H9 (cell line): ENCODE data around the gene PDCD7. TPM values are rescaled to one million over a fixed set of nuclear protein-coding genes. Genes with fewer than 3 reads are reported as not detected.

Experiments used
- DNase-seq: peaks from one replicate; pipeline ENCODE4 v3.0.0-alpha.2; 2017
- H2AFZ ChIP-seq: one replicate; pipeline ENCODE4 v1.6.1; 2013; ENCODE audit warnings: mild to moderate bottlenecking, low read length, control low read depth, moderate library complexity
- H2AK5ac ChIP-seq: 2 replicates; pipeline ENCODE4 v1.6.1; 2013; ENCODE audit warnings: low read length, control low read depth, mixed read lengths; ENCODE audit not compliant: insufficient read length
- H2BK120ac ChIP-seq: one replicate; pipeline ENCODE4 v1.6.1; 2013; ENCODE audit warnings: low read depth, mild to moderate bottlenecking, low read length, control low read depth, inconsistent platforms; ENCODE audit not compliant: poor library complexity, severe bottlenecking
- H2BK12ac ChIP-seq: 2 replicates; pipeline ENCODE4 v1.6.1; 2013; ENCODE audit warnings: low read length, control low read depth, mixed read lengths, low read depth; ENCODE audit not compliant: insufficient read length
- H2BK15ac ChIP-seq: 2 replicates; pipeline ENCODE4 v1.6.1; 2013; ENCODE audit warnings: low read depth, low read length, control low read depth
- H2BK20ac ChIP-seq: one replicate; pipeline ENCODE4 v1.6.1; 2013; ENCODE audit warnings: low read depth, mild to moderate bottlenecking, low read length, control low read depth, inconsistent platforms; ENCODE audit not compliant: poor library complexity, severe bottlenecking
- H2BK5ac ChIP-seq: 2 replicates; pipeline ENCODE4 v1.6.1; 2013; ENCODE audit warnings: low read length, control low read depth, mixed read lengths; ENCODE audit not compliant: insufficient read length
- H3K14ac ChIP-seq: 2 replicates; pipeline ENCODE4 v1.6.1; 2013; ENCODE audit warnings: low read length, control low read depth; ENCODE audit not compliant: insufficient read depth
- H3K18ac ChIP-seq: 2 replicates; pipeline ENCODE4 v1.6.1; 2013; ENCODE audit warnings: low read depth, mild to moderate bottlenecking, mixed read lengths, low read length, control low read depth; ENCODE audit not compliant: insufficient read length
- H3K23ac ChIP-seq: 2 replicates; pipeline ENCODE4 v1.6.1; 2013; ENCODE audit warnings: low read length, control low read depth, mixed read lengths, low read depth; ENCODE audit not compliant: insufficient read length
- H3K23me2 ChIP-seq: 2 replicates; pipeline ENCODE4 v1.6.1; 2013; ENCODE audit warnings: low read depth, mild to moderate bottlenecking, mixed read lengths, low read length, control low read depth; ENCODE audit not compliant: insufficient read length, poor library complexity, severe bottlenecking
- H3K27ac ChIP-seq: 2 replicates; pipeline ENCODE4 v1.5.1; 2013; ENCODE audit warnings: low read length, control low read depth, mixed read lengths, low read depth; ENCODE audit not compliant: insufficient read length
- H3K27me3 ChIP-seq: 2 replicates; pipeline ENCODE4 v1.6.1; 2013; ENCODE audit warnings: low read length, control low read depth, inconsistent platforms; ENCODE audit not compliant: insufficient read depth
- H3K4ac ChIP-seq: 2 replicates; pipeline ENCODE4 v1.6.1; 2013; ENCODE audit warnings: low read depth, mild to moderate bottlenecking, control low read depth, inconsistent platforms, low read length, moderate library complexity
- H3K4me1 ChIP-seq: 2 replicates; pipeline ENCODE4 v1.6.1; 2013; ENCODE audit warnings: low read length, control low read depth, inconsistent platforms; ENCODE audit not compliant: insufficient read depth
- H3K4me2 ChIP-seq: 2 replicates; pipeline ENCODE4 v1.6.1; 2013; ENCODE audit warnings: low read length, control low read depth, mixed read lengths; ENCODE audit not compliant: insufficient read length, insufficient read depth
- H3K56ac ChIP-seq: 2 replicates; pipeline ENCODE4 v1.6.1; 2013; ENCODE audit warnings: low read depth, mild to moderate bottlenecking, mixed read lengths, low read length, control low read depth; ENCODE audit not compliant: insufficient read length
- H3K79me1 ChIP-seq: 2 replicates; pipeline ENCODE4 v1.6.1; 2013; ENCODE audit warnings: low read depth, mild to moderate bottlenecking, moderate library complexity, low read length, control low read depth, inconsistent platforms; ENCODE audit not compliant: insufficient read depth, poor library complexity, severe bottlenecking
- H3K79me2 ChIP-seq: 2 replicates; pipeline ENCODE4 v1.6.1; 2013; ENCODE audit warnings: low read length, control low read depth, inconsistent platforms; ENCODE audit not compliant: insufficient read depth
- H3K9ac ChIP-seq: 2 replicates; pipeline ENCODE4 v1.6.1; 2013; ENCODE audit warnings: low read length, control low read depth, mixed read lengths; ENCODE audit not compliant: insufficient read length; ENCODE audit errors: extremely low read depth
- H3K9me3 ChIP-seq: one replicate; pipeline ENCODE4 v1.6.1; 2013; ENCODE audit warnings: low read depth, low read length, inconsistent platforms; ENCODE audit not compliant: control insufficient read depth
- H3T11ph ChIP-seq: one replicate; pipeline ENCODE4 v1.6.1; 2013; ENCODE audit warnings: mild to moderate bottlenecking, low read length, control low read depth, inconsistent platforms
- H4K20me1 ChIP-seq: one replicate; pipeline ENCODE4 v1.6.1; 2013; ENCODE audit not compliant: control insufficient read depth, insufficient read length, insufficient read depth
- H4K5ac ChIP-seq: 2 replicates; pipeline ENCODE4 v1.6.1; 2013; ENCODE audit warnings: low read depth, mild to moderate bottlenecking, mixed read lengths, low read length, control low read depth; ENCODE audit not compliant: insufficient read length
- H4K8ac ChIP-seq: replicated peaks from 2 replicates; pipeline ENCODE4 v1.6.1; 2013; ENCODE audit warnings: low read length, control low read depth, mixed read lengths, low read depth; ENCODE audit not compliant: insufficient read length
- H4K91ac ChIP-seq: 2 replicates; pipeline ENCODE4 v1.6.1; 2013; ENCODE audit warnings: low read depth, mild to moderate bottlenecking, moderate library complexity, mixed read lengths, low read length, control low read depth; ENCODE audit not compliant: insufficient read length
- H3K27ac Mint-ChIP-seq, 3 experiments: 2 replicates in 2 of 3; 3 replicates in 1 of 3; pipeline ENCODE4 v1.8.0; 2020 to 2021; ENCODE audit warnings: mixed read lengths in 3 of 3, mild to moderate bottlenecking in 1 of 3, moderate library complexity in 1 of 3
- H3K27me3 Mint-ChIP-seq: 2 replicates; pipeline ENCODE4 v1.8.0; 2021; ENCODE audit warnings: low read depth, mild to moderate bottlenecking, moderate library complexity, mixed read lengths
- H3K36me3 Mint-ChIP-seq, 3 experiments: 2 replicates in 2 of 3; 3 replicates in 1 of 3; pipeline ENCODE4 v1.8.0; 2020 to 2021; ENCODE audit warnings: low read depth in 3 of 3, mixed read lengths in 3 of 3; ENCODE audit not compliant: insufficient read depth in 1 of 3
- H3K4me1 Mint-ChIP-seq, 2 experiments: 2 replicates each; pipeline ENCODE4 v1.8.0; 2020; ENCODE audit warnings: mixed read lengths in 2 of 2
- H3K4me3 Mint-ChIP-seq, 2 experiments: 2 replicates in 1 of 2; 3 replicates in 1 of 2; pipeline ENCODE4 v1.8.0; 2020 to 2021; ENCODE audit warnings: mild to moderate bottlenecking in 2 of 2, mixed read lengths in 2 of 2, moderate library complexity in 1 of 2
- H3K9me3 Mint-ChIP-seq, 2 experiments: 2 replicates in 1 of 2; 3 replicates in 1 of 2; pipeline ENCODE4 v1.8.0; 2020; ENCODE audit warnings: mild to moderate bottlenecking in 2 of 2, mixed read lengths in 2 of 2, moderate library complexity in 1 of 2
- CTCF ChIP-seq: fragments of 200-600 bp; sonication (generic); conservative IDR thresholded peaks from 3 replicates; pipeline ENCODE4 v1.8.0; 2021; ENCODE audit warnings: antibody characterized with exemption, mild to moderate bottlenecking
- WGBS: extraction: QIAGEN DNeasy Blood & Tissue Kit; methylation state at CpG from one replicate; pipeline ENCODE4 v1.1.7; 2013; ENCODE audit warnings: missing lambda C conversion rate, low lambda C conversion rate, mixed read lengths; ENCODE audit not compliant: insufficient read length; ENCODE audit errors: extremely low coverage; 5-methylcytosine and 5-hydroxymethylcytosine counted together
- total RNA-seq: library from RNA; stranded (reverse); gene quantifications from 2 replicates; pipeline ENCODE4 v1.2.1, GENCODE V29; 2021

The PDCD7 gene
- total RNA-seq, 1 experiment from 2014 or later = 35.2 TPM

GRCh38 chr15:65147902-65148301, 14.3 kb upstream of the PDCD7 start:
- Histone ChIP-seq H3K4me2 (no peak overlapping the region), H3K23me2 (no peaks in the 10 kb centered on the region), H2AK5ac (no peak overlapping the region), H3K14ac (no peak overlapping the region), H3K4ac (no peak overlapping the region), H3K9me3 (no peaks in the 10 kb centered on the region), H3K18ac (no peak overlapping the region), H3K79me1 (no peaks in the 10 kb centered on the region), H3T11ph (no peak overlapping the region), H2BK120ac (no peak overlapping the region), H3K27ac (no peak overlapping the region), H3K56ac (no peak overlapping the region), H2BK20ac (no peak overlapping the region), H4K8ac (no peak overlapping the region), H4K20me1 (no peaks in the 10 kb centered on the region), H3K9ac (no peak overlapping the region), H2AFZ (no peak overlapping the region), H3K79me2 (no peaks in the 10 kb centered on the region), H4K91ac (no peak overlapping the region), H3K27me3 (no peaks in the 10 kb centered on the region), H4K5ac (no peak overlapping the region), H2BK12ac (no peak overlapping the region), H3K23ac (no peak overlapping the region), H2BK15ac (no peak overlapping the region), H2BK5ac (no peak overlapping the region), H3K4me1 (no peaks in the 10 kb centered on the region)
- DNase-seq = no peak
- no CpG with 5 or more reads among the region's 3 CpGs for WGBS
- no peak for TF ChIP-seq CTCF
- Mint-ChIP-seq H3K4me1 (no peaks in the 10 kb centered on the region), H3K4me3 (no peak overlapping the region), H3K27me3 (no peaks in the 10 kb centered on the region), H3K9me3 (no peaks in the 10 kb centered on the region), H3K27ac (no peak overlapping the region), H3K36me3 (peaks cover 4 to 24% (median 16%) of the 10 kb centered on the region in 3 experiments; a peak in 6 of 7 replicates)
